C4-2B (cell line): ENCODE data around the gene PILRB.

Experiments
- CTCF ChIP-seq: fragments of 450-650 bp; conservative IDR thresholded peaks from 2 replicates; pipeline ENCODE4 v1.5.1; 2017; ENCODE audit warnings: mild to moderate bottlenecking
- ZFX ChIP-seq: fragments of 450-650 bp; IDR thresholded peaks from 2 replicates; pipeline ENCODE4 v1.6.1; 2017

- TF ChIP-seq CTCF (no peak), ZFX (no peak)
These were observed 26.8 kb downstream of the PILRB start for GRCh38 chr7:100384628-100385294.
